Measurements from ENCODE around the gene ORAI2. TPM values are rescaled to one million over a fixed set of nuclear protein-coding genes. Genes with fewer than 3 reads are reported as not detected.
"Not testable (repeated sequence)": the region's sequence is repeated elsewhere in the genome, so short reads cannot be mapped to it uniquely, and the experiment has no call there.

Gene ORAI2
- total RNA-seq, 4 donors from 2014 or later: 0.30 to 9.1 (median 5.1) TPM

DNA sequence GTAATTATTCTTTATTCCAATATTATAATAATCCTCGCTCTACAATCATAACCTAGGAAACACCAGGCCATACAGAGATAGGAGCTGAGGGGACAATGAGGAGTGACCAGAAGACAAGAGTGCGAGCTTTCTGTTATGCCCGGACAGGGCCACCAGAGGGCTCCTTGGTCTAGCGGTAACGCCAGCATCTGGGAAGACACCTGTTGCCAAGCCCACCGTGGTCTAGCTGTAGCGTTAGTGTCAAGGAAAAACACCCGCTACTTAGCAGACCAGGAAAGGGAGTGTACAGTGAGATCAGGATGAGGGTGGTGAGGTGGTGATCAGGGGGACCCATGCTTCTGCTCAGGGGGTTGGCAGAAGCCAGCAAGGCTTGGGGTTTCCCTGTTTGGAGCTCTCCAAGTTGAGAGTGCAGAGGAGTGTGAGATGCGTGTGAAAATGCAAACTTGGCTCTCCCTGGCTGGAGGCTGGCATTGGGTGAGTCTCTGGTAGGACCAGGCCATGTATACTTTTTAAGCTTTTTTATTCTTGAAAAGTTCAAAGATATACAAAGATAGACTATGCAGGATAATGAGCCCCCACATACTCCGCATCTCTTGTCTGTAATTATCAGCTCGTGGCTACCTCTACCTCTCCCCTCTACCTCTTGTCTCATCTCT is 46.7 kb downstream of the ORAI2 start:
- intact Hi-C loops (cut with DNase I); H3K4me3 ChIP-seq; H3K4me1 ChIP-seq; H3K9me3 ChIP-seq; H3K27ac ChIP-seq; H3K27me3 ChIP-seq; DNase-seq; H3K36me3 ChIP-seq: not testable (repeated sequence)
- TF ChIP-seq, protein P1, sequence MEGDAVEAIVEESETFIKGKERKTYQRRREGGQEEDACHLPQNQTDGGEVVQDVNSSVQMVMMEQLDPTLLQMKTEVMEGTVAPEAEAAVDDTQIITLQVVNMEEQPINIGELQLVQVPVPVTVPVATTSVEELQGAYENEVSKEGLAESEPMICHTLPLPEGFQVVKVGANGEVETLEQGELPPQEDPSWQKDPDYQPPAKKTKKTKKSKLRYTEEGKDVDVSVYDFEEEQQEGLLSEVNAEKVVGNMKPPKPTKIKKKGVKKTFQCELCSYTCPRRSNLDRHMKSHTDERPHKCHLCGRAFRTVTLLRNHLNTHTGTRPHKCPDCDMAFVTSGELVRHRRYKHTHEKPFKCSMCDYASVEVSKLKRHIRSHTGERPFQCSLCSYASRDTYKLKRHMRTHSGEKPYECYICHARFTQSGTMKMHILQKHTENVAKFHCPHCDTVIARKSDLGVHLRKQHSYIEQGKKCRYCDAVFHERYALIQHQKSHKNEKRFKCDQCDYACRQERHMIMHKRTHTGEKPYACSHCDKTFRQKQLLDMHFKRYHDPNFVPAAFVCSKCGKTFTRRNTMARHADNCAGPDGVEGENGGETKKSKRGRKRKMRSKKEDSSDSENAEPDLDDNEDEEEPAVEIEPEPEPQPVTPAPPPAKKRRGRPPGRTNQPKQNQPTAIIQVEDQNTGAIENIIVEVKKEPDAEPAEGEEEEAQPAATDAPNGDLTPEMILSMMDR (IDR thresholded peaks at IDR 0.05): peak; percentile 13 to 51 (median 35)
- WGBS, 2 donors: 3 to 8% methylated on average over 6 to 8 of the region's 11 CpGs

DNA sequence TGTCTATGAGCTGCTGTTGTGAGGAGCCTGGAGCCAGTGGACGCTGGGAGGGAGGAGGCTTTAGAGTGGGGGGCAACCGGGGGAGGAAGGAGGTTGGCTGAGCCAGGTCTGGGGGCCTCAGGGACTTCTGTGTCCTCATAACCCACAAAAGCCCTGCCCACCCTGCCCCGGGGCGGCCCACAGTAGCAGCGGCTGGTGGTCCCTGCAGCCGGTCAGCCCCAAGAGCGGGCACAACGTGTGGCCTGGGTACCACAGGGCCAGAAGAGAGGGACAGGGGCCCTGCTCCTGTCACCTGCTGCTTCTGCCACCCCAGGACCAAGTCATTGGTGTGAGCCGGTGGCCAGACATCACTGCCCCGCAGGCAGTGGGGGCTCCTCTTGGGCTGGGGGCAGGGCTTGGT is 48.6 kb downstream of the ORAI2 start:
- H3K27ac ChIP-seq; H3K27me3 ChIP-seq; intact Hi-C loops (cut with DNase I); H3K9me3 ChIP-seq; H3K4me1 ChIP-seq; H3K36me3 ChIP-seq; H3K4me3 ChIP-seq; DNase-seq: not testable (repeated sequence)
- WGBS, 2 donors: no CpG with 5 or more reads among the region's 10 CpGs

DNA sequence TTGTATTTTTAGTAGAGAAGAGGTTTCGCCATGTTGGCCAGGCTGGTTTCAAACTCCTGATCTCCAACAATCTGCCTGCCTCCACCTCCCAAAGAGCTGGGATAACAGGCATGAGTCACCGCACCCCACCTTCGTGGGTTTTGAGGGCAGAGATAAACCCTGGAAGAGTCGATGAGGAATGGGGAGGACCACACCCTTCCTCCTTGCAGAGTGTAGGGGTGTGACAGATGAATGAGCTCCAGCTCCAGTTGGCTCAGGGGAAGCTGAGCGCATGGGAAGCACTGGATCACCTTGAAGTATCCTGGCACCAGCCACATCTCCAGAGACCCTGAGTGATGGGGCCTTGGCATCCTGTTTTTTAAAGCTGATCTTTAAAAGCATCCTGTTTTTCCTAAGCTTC is 50.9 kb downstream of the ORAI2 start:
- H3K4me1 ChIP-seq; H3K4me3 ChIP-seq; intact Hi-C loops (cut with DNase I); DNase-seq; H3K27ac ChIP-seq; H3K27me3 ChIP-seq; H3K9me3 ChIP-seq; H3K36me3 ChIP-seq: not testable (repeated sequence)
- WGBS, 2 donors: no CpG with 5 or more reads among the region's 5 CpGs

DNA sequence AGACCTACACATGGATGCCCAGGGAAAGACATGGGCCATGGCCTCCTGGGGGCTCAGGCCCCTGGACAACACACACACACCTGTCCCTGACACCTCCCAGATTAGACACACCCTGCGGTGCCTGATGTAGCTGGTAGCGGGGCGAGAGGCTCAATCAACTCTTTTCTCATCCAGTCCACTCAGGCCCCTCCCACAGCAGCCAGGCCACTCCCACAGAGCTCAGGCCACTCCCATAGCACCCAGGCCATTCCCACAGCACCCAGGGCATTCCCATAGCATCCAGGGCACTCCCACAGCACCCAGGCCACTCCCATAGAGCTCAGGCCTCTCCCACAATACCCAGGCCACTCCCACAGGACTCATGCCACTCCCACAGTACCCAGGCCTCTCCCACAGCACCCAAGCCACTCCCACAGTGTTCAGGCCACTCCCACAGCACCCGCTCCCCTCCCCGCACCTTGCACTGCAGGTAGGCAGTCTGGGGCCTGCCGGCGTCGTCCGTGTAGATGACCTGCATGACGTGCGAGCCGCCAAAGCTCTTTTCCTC is 57.2 kb downstream of the ORAI2 start:
- H3K36me3 ChIP-seq; H3K4me3 ChIP-seq; H3K9me3 ChIP-seq; intact Hi-C loops (cut with DNase I); H3K27me3 ChIP-seq; H3K27ac ChIP-seq; DNase-seq; H3K4me1 ChIP-seq: not testable (repeated sequence)
- 90 to 100% methylated on average over 1 to 3 of the region's 12 CpGs for WGBS, 2 donors

DNA sequence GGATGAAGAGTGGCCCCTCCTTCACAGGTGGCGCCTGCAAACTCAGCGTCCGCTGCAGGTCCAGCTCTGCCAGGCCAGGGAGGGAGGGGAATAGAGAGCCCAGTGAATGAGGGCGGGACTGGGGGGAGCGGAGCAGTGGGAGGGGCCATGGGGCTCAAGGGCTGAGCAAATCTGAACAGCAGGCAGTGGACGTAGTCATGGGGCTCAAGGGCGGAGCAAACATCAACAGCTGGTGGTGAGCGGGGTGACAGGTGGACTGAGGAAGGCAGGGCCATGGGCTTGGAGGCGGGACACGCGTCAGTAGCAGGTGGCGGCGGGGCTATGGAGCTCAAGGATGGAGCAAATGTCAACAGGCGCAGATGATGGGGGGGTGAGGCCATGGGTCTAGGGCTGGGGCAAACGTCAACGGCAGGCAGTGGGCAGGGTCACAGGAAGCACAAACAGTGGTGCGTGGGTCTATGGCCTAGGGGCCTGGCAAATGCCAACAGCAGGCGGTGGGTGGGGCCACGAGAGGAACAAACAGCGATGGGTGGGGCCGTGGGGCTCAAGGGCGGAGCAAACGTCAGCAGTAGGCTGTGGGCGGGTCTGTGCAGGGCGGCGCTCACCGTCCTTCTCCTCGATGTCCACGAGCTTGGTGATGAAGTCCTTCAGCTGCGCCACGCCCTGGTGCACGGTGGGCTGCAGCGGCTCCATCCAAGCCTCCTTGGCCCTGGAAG is 60.0 kb downstream of the ORAI2 start:
- WGBS, 2 donors: no CpG with 5 or more reads among the region's 33 CpGs

DNA sequence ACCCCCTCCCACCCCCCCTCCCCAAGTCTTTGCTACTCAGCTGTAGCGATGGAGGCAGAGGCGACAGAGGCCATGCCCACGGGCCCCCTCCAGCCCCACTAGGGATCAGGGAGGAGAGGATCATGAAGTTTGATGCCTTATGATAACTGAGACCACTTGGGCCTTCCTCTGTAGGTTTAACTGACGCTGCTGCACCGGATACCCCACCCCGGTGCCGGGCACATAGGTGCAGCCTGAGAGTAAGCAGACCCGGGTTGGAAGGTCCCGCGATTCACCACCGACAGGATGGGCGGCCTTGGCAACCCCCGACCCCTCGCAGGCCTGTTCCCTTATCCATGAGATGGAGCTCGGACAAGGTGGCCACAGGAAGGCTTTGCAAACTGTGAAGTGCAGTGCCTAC is 60.7 kb downstream of the ORAI2 start:
- intact Hi-C loops (cut with DNase I); H3K27ac ChIP-seq; H3K9me3 ChIP-seq; H3K27me3 ChIP-seq; H3K4me1 ChIP-seq; H3K36me3 ChIP-seq; DNase-seq: not testable (repeated sequence)
- no CpG with 5 or more reads among the region's 15 CpGs for WGBS, 2 donors
- peak overlapping the region in 1 of 4 donors; percentile 21 for H3K4me3 ChIP-seq

More for the DNA sequence above, 60.0 kb downstream of the ORAI2 start:
- H3K27ac ChIP-seq; H3K36me3 ChIP-seq; H3K9me3 ChIP-seq; DNase-seq; H3K27me3 ChIP-seq; H3K4me3 ChIP-seq; intact Hi-C loops (cut with DNase I); H3K4me1 ChIP-seq: not testable (repeated sequence)

DNA sequence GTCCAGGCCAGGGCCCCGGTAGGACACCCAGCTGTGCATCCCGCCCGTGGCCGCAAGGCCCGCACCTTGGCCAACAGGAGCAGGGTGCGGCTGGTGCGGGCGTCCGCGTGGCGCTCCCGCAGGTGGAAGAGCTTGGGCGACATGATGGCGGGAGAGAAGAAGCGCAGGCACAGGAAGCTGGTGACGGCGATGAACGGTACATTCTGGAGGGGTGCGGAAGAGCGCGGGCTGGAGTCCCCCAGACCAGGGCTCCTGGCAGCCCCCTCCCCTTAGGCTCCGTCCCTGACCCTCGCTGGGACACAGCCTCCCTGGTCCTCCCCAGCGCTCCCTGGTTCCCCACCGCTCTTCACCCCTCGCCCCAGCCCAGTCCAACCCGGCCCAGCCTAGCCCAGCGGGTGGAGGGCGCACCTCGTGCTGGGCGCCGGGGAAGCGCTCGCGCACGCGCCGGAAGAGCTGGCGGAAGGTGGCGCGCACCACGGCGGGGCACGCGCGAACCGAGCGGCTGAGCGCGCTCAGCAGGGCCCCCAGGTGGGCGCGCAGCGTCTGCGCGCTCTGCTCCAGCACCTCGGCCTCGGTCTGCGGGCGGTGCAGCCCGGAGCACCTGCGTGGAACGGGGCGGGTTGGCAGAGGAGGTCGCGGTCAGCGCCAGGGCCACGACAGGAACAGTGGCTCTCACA is 61.2 kb downstream of the ORAI2 start:
- H3K27ac ChIP-seq; H3K4me3 ChIP-seq; H3K36me3 ChIP-seq; intact Hi-C loops (cut with DNase I); H3K4me1 ChIP-seq; H3K27me3 ChIP-seq; H3K9me3 ChIP-seq; DNase-seq: not testable (repeated sequence)
- WGBS, 2 donors: no CpG with 5 or more reads among the region's 67 CpGs

DNA sequence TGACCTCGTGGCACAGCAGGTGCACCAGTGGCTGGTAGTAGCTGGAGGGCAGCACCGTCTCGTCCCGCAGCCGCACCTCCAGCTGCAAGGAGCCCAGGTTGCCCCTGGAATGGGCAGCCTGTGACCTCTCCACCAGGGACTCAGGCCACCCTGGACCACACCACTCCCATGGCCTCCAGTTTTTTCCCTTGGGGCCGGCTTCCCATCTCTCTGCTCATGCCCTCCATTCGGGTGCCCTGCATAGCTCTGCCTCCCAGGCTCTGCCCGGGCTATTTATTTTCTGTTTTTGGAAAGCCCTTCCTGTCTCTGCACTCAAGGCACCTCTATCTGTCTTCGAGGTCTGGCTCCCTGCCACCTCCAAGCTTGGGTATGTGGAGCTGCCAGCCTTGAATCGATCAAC is 63.5 kb downstream of the ORAI2 start:
- H3K4me1 ChIP-seq; H3K4me3 ChIP-seq; DNase-seq; H3K36me3 ChIP-seq; intact Hi-C loops (cut with DNase I); H3K27ac ChIP-seq; H3K27me3 ChIP-seq; H3K9me3 ChIP-seq: not testable (repeated sequence)
- WGBS, 2 donors: 87 to 92% methylated on average over 3 to 4 of the region's 10 CpGs

DNA sequence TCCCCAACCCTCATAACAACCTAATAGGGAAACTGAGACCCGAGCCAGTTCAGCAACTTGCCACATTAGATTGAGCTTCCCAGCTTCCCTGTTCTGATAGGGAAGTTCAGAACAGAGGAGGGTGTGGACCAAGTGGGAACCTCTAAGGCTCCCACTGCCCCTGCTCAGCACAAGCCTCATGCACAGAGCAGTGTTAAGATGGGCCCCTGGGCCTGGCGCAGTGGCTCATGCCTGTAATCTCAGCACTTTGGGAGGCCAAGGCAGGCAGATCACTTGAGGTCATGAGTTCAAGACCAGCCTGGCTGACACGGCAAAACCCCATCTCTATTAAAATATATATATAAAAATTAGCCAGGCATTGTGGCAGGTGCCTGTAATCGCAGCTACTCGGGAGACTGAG is 63.9 kb downstream of the ORAI2 start:
- H3K9me3 ChIP-seq; H3K27ac ChIP-seq; H3K4me1 ChIP-seq; H3K27me3 ChIP-seq; H3K4me3 ChIP-seq; H3K36me3 ChIP-seq; intact Hi-C loops (cut with DNase I); DNase-seq: not testable (repeated sequence)
- no CpG with 5 or more reads among the region's 5 CpGs for WGBS, 2 donors

DNA sequence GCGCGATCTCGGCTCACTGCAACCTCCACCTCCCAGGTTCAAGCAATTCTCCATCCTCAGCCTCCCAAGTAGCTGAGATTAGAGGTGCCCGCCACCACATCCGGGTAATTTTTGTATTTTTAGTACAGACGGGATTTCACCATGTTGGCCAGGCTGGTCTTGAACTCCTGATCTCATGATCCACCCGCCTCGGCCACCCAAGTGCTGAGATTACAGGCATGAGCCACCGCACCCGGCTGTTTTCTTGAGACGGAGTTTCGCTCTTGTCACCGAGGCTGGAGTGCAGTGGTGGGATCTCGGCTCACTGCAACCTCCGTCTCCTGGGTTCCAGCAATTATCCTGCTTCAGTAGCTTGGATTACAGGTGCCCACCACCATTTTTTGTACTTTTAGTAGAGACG is 64.9 kb downstream of the ORAI2 start:
- no CpG with 5 or more reads among the region's 16 CpGs for WGBS, 2 donors
- H3K36me3 ChIP-seq; H3K4me3 ChIP-seq; H3K27me3 ChIP-seq; H3K4me1 ChIP-seq; intact Hi-C loops (cut with DNase I); DNase-seq; H3K9me3 ChIP-seq; H3K27ac ChIP-seq: not testable (repeated sequence)

DNA sequence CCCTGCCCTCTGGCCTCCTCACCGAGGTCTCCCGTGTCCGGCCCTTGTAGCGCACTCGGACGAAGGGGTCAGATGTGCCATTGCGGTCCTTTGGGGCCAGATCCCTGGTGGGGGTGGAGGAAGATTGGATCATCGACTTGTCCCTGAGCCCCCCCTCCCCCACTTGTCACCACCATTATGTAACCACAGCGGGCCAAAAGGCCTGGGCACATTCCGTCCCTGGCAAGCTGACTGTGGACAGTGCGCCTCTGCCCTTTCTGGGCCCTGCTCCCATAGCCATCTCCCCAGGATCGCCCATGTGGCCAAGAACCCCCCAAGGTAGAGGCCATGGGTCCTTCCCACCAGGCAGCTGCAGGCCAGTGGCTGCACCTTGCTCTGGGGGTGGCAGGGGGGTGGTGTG is 69.8 kb downstream of the ORAI2 start:
- H3K27ac ChIP-seq; H3K9me3 ChIP-seq; H3K36me3 ChIP-seq; intact Hi-C loops (cut with DNase I); H3K4me3 ChIP-seq; DNase-seq; H3K4me1 ChIP-seq; H3K27me3 ChIP-seq: not testable (repeated sequence)
- WGBS, 2 donors: no CpG with 5 or more reads among the region's 12 CpGs

All from esophagus squamous epithelium (tissue), 5 donors.